Sigmoid colon (tissue), 7 donors: Measurements from ENCODE around the gene RASAL2. TPM values are rescaled to one million over a fixed set of nuclear protein-coding genes. Genes with fewer than 3 reads are reported as not detected.
"Not testable (repeated sequence)": the region's sequence is repeated elsewhere in the genome, so short reads cannot be mapped to it uniquely, and the experiment has no call there.

Experiments used
- DNase-seq: peaks from one replicate; pipeline ENCODE4 v3.0.0-alpha.2; 2019
- H3K27ac ChIP-seq, 4 donors: fragments of 200-600 bp; sonication (generic); one replicate each; pipeline ENCODE4 v1.5.1; 2016 to 2019; ENCODE audit warnings: mild to moderate bottlenecking in 1 of 4
- H3K27me3 ChIP-seq, 3 donors: fragments of 200-600 bp; sonication (generic); one replicate each; pipeline ENCODE4 v1.5.1; 2019; ENCODE audit warnings: mild to moderate bottlenecking in 1 of 3
- H3K36me3 ChIP-seq, 4 donors: fragments of 200-600 bp; sonication (generic); one replicate each; pipeline ENCODE4 v1.5.1; 2016 to 2019
- H3K4me1 ChIP-seq, 4 donors: fragments of 200-600 bp; sonication (generic); one replicate each; pipeline ENCODE4 v1.5.1; 2017 to 2019
- H3K4me3 ChIP-seq, 4 donors: fragments of 200-600 bp; sonication (generic); one replicate each; pipeline ENCODE4 v1.5.1; 2017 to 2019; ENCODE audit warnings: mild to moderate bottlenecking in 2 of 4, moderate library complexity in 1 of 4
- H3K9me3 ChIP-seq, 4 donors: fragments of 200-600 bp in 3 of 4; sonication (generic) in 3 of 4; one replicate each; pipeline versions ENCODE4 v1.5.1 to v1.6.1; 2013 to 2019
- CTCF ChIP-seq, 4 experiments: fragments of 450-650 bp in 3 of 4; fragments of 200-600 bp in 1 of 4; IDR thresholded peaks; one replicate each; pipeline ENCODE4 v1.5.1; 2016 to 2019; ENCODE audit warnings: antibody characterized with exemption in 4 of 4, mild to moderate bottlenecking in 3 of 4, moderate library complexity in 2 of 4
- EP300 ChIP-seq, 4 donors: sonication (generic); formaldehyde crosslinking; IDR thresholded peaks; one replicate each; pipeline ENCODE4 v1.6.1; 2017; ENCODE audit warnings: antibody characterized with exemption in 4 of 4
- POLR2A ChIP-seq, 2 donors: fragments of 450-650 bp; IDR thresholded peaks; one replicate each; pipeline ENCODE4 v1.6.1; 2016; ENCODE audit warnings: antibody characterized with exemption in 2 of 2, mild to moderate bottlenecking in 2 of 2, moderate library complexity in 2 of 2
- POLR2AphosphoS5 ChIP-seq, 4 donors: sonication (generic); formaldehyde crosslinking; IDR thresholded peaks; one replicate each; pipeline ENCODE4 v1.6.1; 2017; ENCODE audit warnings: antibody characterized with exemption in 4 of 4
- whole genome bisulfite sequencing, 2 donors: extraction: QIAGEN DNeasy Blood & Tissue Kit; methylation state at CpG; one replicate each; pipeline ENCODE4 v1.1.7; 2013; 5-methylcytosine and 5-hydroxymethylcytosine counted together
- intact Hi-C: fragments of 100-400 bp; cut with DNase I; formaldehyde crosslinking; loops from one replicate; pipeline ENCODE4 v1.15.1; 2023
- polyA plus RNA-seq, 3 donors: library from polyadenylated mRNA; stranded (reverse); fragments of 200-250 nt; gene quantifications; one replicate each; pipeline ENCODE4 v1.2.3, GENCODE V29; 2013
- total RNA-seq, 4 donors: library from RNA; depleted of rRNA; stranded (reverse); fragments of >200 nt; gene quantifications; one replicate each; pipeline ENCODE4 v1.1.0, GENCODE V29; 2016
- donor health status: healthy with polysubstance abuse.
- donor health status: Bipolar disorder and iron deficiency.
- donor health status: healthy.

The RASAL2 gene
- total and polyA plus RNA-seq, 7 donors = 0.92 to 25.5 (median 11.1) TPM

- intact Hi-C loops = loop anchor here (5.0 kb wide), 1 partner anchor 42 kb away; no protein-coding TSS in a partner anchor
- TF ChIP-seq POLR2AphosphoS5 (IDR thresholded peaks at IDR 0.05) = peak in 1 of 4 donors; percentile 15
- peak in 3 of 4 experiments; percentile 10 to 55 (median 42) for TF ChIP-seq CTCF (IDR thresholded peaks at IDR 0.05)
- TF ChIP-seq POLR2A (IDR thresholded peaks at IDR 0.05) = no peak
- Histone ChIP-seq H3K4me3 (no peak overlapping the region), H3K27me3 (no peaks in the 10 kb centered on the region), H3K27ac (peak overlapping the region; percentile 48 to 74 (median 62)), H3K9me3 (no peaks in the 10 kb centered on the region), H3K4me1 (peaks cover 0 to 61% (median 46%) of the 10 kb centered on the region in 4 donors), H3K36me3 (no peaks in the 10 kb centered on the region)
- DNase-seq = no peak
- 39 to 44% methylated on average over 5 of the region's 5 CpGs for WGBS, 2 donors
Observed at GRCh38 chr1:178344513-178345091, 250.7 kb downstream of the RASAL2 start.

- no peaks in the 10 kb centered on the region for H3K9me3 ChIP-seq
- 74 to 82% methylated on average over 4 of the region's 4 CpGs for WGBS, 2 donors
- intact Hi-C loops = no loop called here
- DNase-seq = no peak
- H3K4me3 ChIP-seq = no peak overlapping the region
- peak overlapping the region in 3 of 4 donors; percentile 62 to 74 (median 62) for H3K27ac ChIP-seq
- TF ChIP-seq CTCF (IDR thresholded peaks at IDR 0.05) (no peak), POLR2AphosphoS5 (IDR thresholded peaks at IDR 0.05) (no peak), EP300 (IDR thresholded peaks at IDR 0.05) (no peak), POLR2A (IDR thresholded peaks at IDR 0.05) (no peak)
- no peaks in the 10 kb centered on the region for H3K36me3 ChIP-seq
- H3K4me1 ChIP-seq = peaks cover 0 to 56% (median 41%) of the 10 kb centered on the region in 4 donors
- H3K27me3 ChIP-seq = no peaks in the 10 kb centered on the region
Observed at GRCh38 chr1:178345238-178345637, 251.3 kb downstream of the RASAL2 start.

GRCh38 chr1:178345807-178346206 is 251.9 kb downstream of the RASAL2 start:
- no peaks in the 10 kb centered on the region for H3K36me3 ChIP-seq
- intact Hi-C loops = no loop called here
- H3K4me3 ChIP-seq = no peak overlapping the region
- DNase-seq = no peak
- H3K27ac ChIP-seq = no peak overlapping the region
- no peaks in the 10 kb centered on the region for H3K27me3 ChIP-seq
- no peak for TF ChIP-seq EP300 (IDR thresholded peaks at IDR 0.05)
- TF ChIP-seq CTCF (IDR thresholded peaks at IDR 0.05) = no peak
- TF ChIP-seq POLR2AphosphoS5 (IDR thresholded peaks at IDR 0.05) = no peak
- TF ChIP-seq POLR2A (IDR thresholded peaks at IDR 0.05) = no peak
- 81 to 83% methylated on average over 1 of the region's 1 CpG for WGBS, 2 donors
- H3K9me3 ChIP-seq = no peaks in the 10 kb centered on the region
- peaks cover 0 to 51% (median 36%) of the 10 kb centered on the region in 4 donors for H3K4me1 ChIP-seq

GRCh38 chr1:178349801-178350200 is 255.9 kb downstream of the RASAL2 start:
- 65 to 76% methylated on average over 3 of the region's 3 CpGs for WGBS, 2 donors
- DNase-seq = no peak
- TF ChIP-seq EP300 (IDR thresholded peaks at IDR 0.05) = no peak
- no peak for TF ChIP-seq CTCF (IDR thresholded peaks at IDR 0.05)
- no peak for TF ChIP-seq POLR2AphosphoS5 (IDR thresholded peaks at IDR 0.05)
- no peak for TF ChIP-seq POLR2A (IDR thresholded peaks at IDR 0.05)
- Histone ChIP-seq H3K36me3 (no peaks in the 10 kb centered on the region), H3K27me3 (no peaks in the 10 kb centered on the region), H3K4me1 (peaks cover 0 to 14% (median 8%) of the 10 kb centered on the region in 4 donors), H3K27ac (no peak overlapping the region), H3K9me3 (no peaks in the 10 kb centered on the region), H3K4me3 (no peak overlapping the region)
- intact Hi-C loops = no loop called here

GRCh38 chr1:178351911-178352310 is 258.0 kb downstream of the RASAL2 start:
- H3K27ac ChIP-seq, H3K9me3 ChIP-seq, intact Hi-C loops, H3K4me1 ChIP-seq, DNase-seq, H3K27me3 ChIP-seq, H3K4me3 ChIP-seq, H3K36me3 ChIP-seq: not testable (repeated sequence)
- 77 to 81% methylated on average over 1 of the region's 1 CpG for WGBS, 2 donors
